GM23248 (cell line): Measurements from ENCODE around the gene ZPBP2. TPM values are rescaled to one million over a fixed set of nuclear protein-coding genes. Genes with fewer than 3 reads are reported as not detected.

Source experiments
- DNase-seq: peaks from one replicate; pipeline ENCODE4 v3.0.0-alpha.2; 2015
- H2AFZ ChIP-seq: fragments of 200-600 bp; sonication (generic); 2 replicates; pipeline ENCODE4 v1.6.1; 2016; ENCODE audit warnings: antibody characterized with exemption
- H3F3A ChIP-seq: fragments of 200-600 bp; sonication (generic); 2 replicates; pipeline ENCODE4 v1.6.1; 2016; ENCODE audit warnings: mild to moderate bottlenecking, antibody characterized with exemption, mixed run types; ENCODE audit not compliant: insufficient read depth
- H3K27ac ChIP-seq: fragments of 200-600 bp; sonication (generic); 2 replicates; pipeline ENCODE4 v1.5.1; 2016; ENCODE audit warnings: mild to moderate bottlenecking
- H3K27me3 ChIP-seq: fragments of 200-600 bp; sonication (generic); replicated peaks from 2 replicates; pipeline ENCODE4 v1.6.1; 2016; ENCODE audit warnings: mild to moderate bottlenecking; ENCODE audit not compliant: insufficient read depth
- H3K36me3 ChIP-seq: fragments of 200-600 bp; sonication (generic); 2 replicates; pipeline ENCODE4 v1.6.1; 2016; ENCODE audit warnings: low read depth, mild to moderate bottlenecking
- H3K4me1 ChIP-seq: fragments of 200-600 bp; sonication (generic); 2 replicates; pipeline ENCODE4 v1.6.1; 2016; ENCODE audit warnings: mild to moderate bottlenecking; ENCODE audit not compliant: insufficient read depth
- H3K4me2 ChIP-seq: fragments of 200-600 bp; sonication (generic); one replicate; pipeline ENCODE4 v1.6.1; 2016; ENCODE audit warnings: mild to moderate bottlenecking; ENCODE audit not compliant: unreplicated experiment
- H3K4me3 ChIP-seq: fragments of 200-600 bp; sonication (generic); 2 replicates; pipeline ENCODE4 v1.5.1; 2016; ENCODE audit warnings: mild to moderate bottlenecking
- H3K79me2 ChIP-seq: fragments of 200-600 bp; sonication (generic); 2 replicates; pipeline ENCODE4 v1.6.1; 2016; ENCODE audit warnings: mild to moderate bottlenecking; ENCODE audit not compliant: insufficient read depth
- H3K9ac ChIP-seq: fragments of 200-600 bp; sonication (generic); 2 replicates; pipeline ENCODE4 v1.6.1; 2016; ENCODE audit warnings: mild to moderate bottlenecking
- H3K9me2 ChIP-seq: fragments of 200-600 bp; sonication (generic); 2 replicates; pipeline ENCODE4 v1.6.1; 2016; ENCODE audit warnings: mixed run types, mild to moderate bottlenecking, moderate library complexity; ENCODE audit not compliant: insufficient read depth
- H3K9me3 ChIP-seq: fragments of 200-600 bp; sonication (generic); one replicate; pipeline ENCODE4 v1.6.1; 2017; ENCODE audit warnings: low read depth
- H4K20me1 ChIP-seq: fragments of 200-600 bp; sonication (generic); 2 replicates; pipeline ENCODE4 v1.6.0; 2016; ENCODE audit not compliant: insufficient read depth
- EZH2 ChIP-seq: fragments of 200-600 bp; sonication (generic); IDR thresholded peaks from 2 replicates; pipeline ENCODE4 v1.6.1; 2018; ENCODE audit warnings: antibody characterized with exemption, mild to moderate bottlenecking; ENCODE audit not compliant: insufficient read depth, poor library complexity, severe bottlenecking
- EZH2phosphoT487 ChIP-seq: fragments of 200-600 bp; sonication (generic); IDR thresholded peaks from 2 replicates; pipeline ENCODE4 v1.6.1; 2018; ENCODE audit warnings: antibody characterized with exemption, moderate library complexity, mild to moderate bottlenecking, low read depth; ENCODE audit not compliant: insufficient read depth
- WGBS, 2 experiments: methylation state at CpG; one replicate each; pipeline ENCODE4 v1.1.6; 2015 to 2017; ENCODE audit warnings: low lambda C conversion rate in 2 of 2, low coverage in 1 of 2; ENCODE audit errors: missing lambda C conversion rate in 2 of 2; 5-methylcytosine and 5-hydroxymethylcytosine counted together
- in situ Hi-C: fragments of 300-500 bp; cut with MboI; formaldehyde crosslinking; loops from 2 replicates; pipeline ENCODE4 v1.15.0; 2020
- polyA plus RNA-seq: library from polyadenylated mRNA; unstranded; fragments of >200 nt; fragmentation: Nextera tagmentation; extraction: Ambion mirVana; gene quantifications from 2 replicates; pipeline ENCODE4 v1.2.1, GENCODE V29; 2016
- total RNA-seq: library from RNA; depleted of rRNA; stranded (reverse); fragments of >200 nt; shearing (Covaris generic); gene quantifications from 2 replicates; pipeline ENCODE4 v1.2.3, GENCODE V29; 2014

ZPBP2 gene
- total and polyA plus RNA-seq, 2 experiments from 2014 or later, result not detected

GRCh38 chr17:39908789-39909352 lies 40.9 kb downstream of the ZPBP2 start:
- in situ Hi-C loops, result no loop called here
- no peak for TF ChIP-seq EZH2phosphoT487
- TF ChIP-seq EZH2, result no peak
- 87 to 92% methylated on average over 6 of the region's 6 CpGs for WGBS, 2 experiments
- Histone ChIP-seq H3K4me3 (no peak overlapping the region), H3K9me3 (no peaks in the 10 kb centered on the region), H3K79me2 (no peaks in the 10 kb centered on the region), H3K4me1 (no peaks in the 10 kb centered on the region), H3K9me2 (no peaks in the 10 kb centered on the region), H4K20me1 (no peaks in the 10 kb centered on the region), H3F3A (no peaks in the 10 kb centered on the region), H3K9ac (no peak overlapping the region), H3K27me3 (no peaks in the 10 kb centered on the region), H3K4me2 (no peak overlapping the region), H3K36me3 (no peaks in the 10 kb centered on the region), H2AFZ (no peak overlapping the region), H3K27ac (no peak overlapping the region)
- no peak for DNase-seq

- in situ Hi-C loops, result no loop called here
- H3K4me3 ChIP-seq, result no peak overlapping the region
- H3K9ac ChIP-seq, result no peak overlapping the region
- H3K27ac ChIP-seq, result no peak overlapping the region
- no peak for TF ChIP-seq EZH2phosphoT487
- TF ChIP-seq EZH2, result no peak
- H4K20me1 ChIP-seq, result no peaks in the 10 kb centered on the region
- 94 to 96% methylated on average over 3 of the region's 3 CpGs for WGBS, 2 experiments
- no peaks in the 10 kb centered on the region for H3F3A ChIP-seq
- no peaks in the 10 kb centered on the region for H3K27me3 ChIP-seq
- no peaks in the 10 kb centered on the region for H3K9me2 ChIP-seq
- no peak for DNase-seq
- H3K4me2 ChIP-seq, result no peak overlapping the region
- no peaks in the 10 kb centered on the region for H3K36me3 ChIP-seq
- no peak overlapping the region for H2AFZ ChIP-seq
- no peaks in the 10 kb centered on the region for H3K9me3 ChIP-seq
- H3K4me1 ChIP-seq, result no peaks in the 10 kb centered on the region
- H3K79me2 ChIP-seq, result no peaks in the 10 kb centered on the region
Observed at GRCh38 chr17:39913989-39914388, 46.0 kb downstream of the ZPBP2 start.

- in situ Hi-C loops, result no loop called here
- 98 to 99% methylated on average over 4 of the region's 4 CpGs for WGBS, 2 experiments
Observed at GRCh38 chr17:39915559-39915958, 47.6 kb downstream of the ZPBP2 start.

GRCh38 chr17:39916918-39917317 lies 48.9 kb downstream of the ZPBP2 start:
- TF ChIP-seq EZH2 (no peak), EZH2phosphoT487 (no peak)
- H3K79me2 ChIP-seq, result no peaks in the 10 kb centered on the region
- H3K4me3 ChIP-seq, result no peak overlapping the region
- H3K4me1 ChIP-seq, result no peaks in the 10 kb centered on the region
- no peaks in the 10 kb centered on the region for H4K20me1 ChIP-seq
- in situ Hi-C loops, result no loop called here
- no peaks in the 10 kb centered on the region for H3K9me3 ChIP-seq
- H2AFZ ChIP-seq, result no peak overlapping the region
- H3K27me3 ChIP-seq, result no peaks in the 10 kb centered on the region
- H3K36me3 ChIP-seq, result peaks cover 6% of the 10 kb centered on the region
- H3K4me2 ChIP-seq, result no peak overlapping the region
- no peaks in the 10 kb centered on the region for H3F3A ChIP-seq
- no peaks in the 10 kb centered on the region for H3K9me2 ChIP-seq
- H3K27ac ChIP-seq, result no peak overlapping the region
- no peak overlapping the region for H3K9ac ChIP-seq
- 89 to 92% methylated on average over 7 of the region's 7 CpGs for WGBS, 2 experiments
- no peak for DNase-seq

More at GRCh38 chr17:39915559-39915958, 47.6 kb downstream of the ZPBP2 start:
- DNase-seq, result no peak
- Histone ChIP-seq H3K27me3 (no peaks in the 10 kb centered on the region), H3F3A (no peaks in the 10 kb centered on the region), H2AFZ (no peak overlapping the region), H3K27ac (no peak overlapping the region), H3K4me2 (no peak overlapping the region), H4K20me1 (no peaks in the 10 kb centered on the region), H3K79me2 (no peaks in the 10 kb centered on the region), H3K9ac (no peak overlapping the region), H3K4me3 (no peak overlapping the region), H3K4me1 (no peaks in the 10 kb centered on the region), H3K9me3 (no peaks in the 10 kb centered on the region), H3K36me3 (no peaks in the 10 kb centered on the region), H3K9me2 (no peaks in the 10 kb centered on the region)
- no peak for TF ChIP-seq EZH2
- TF ChIP-seq EZH2phosphoT487, result no peak
